GM21717 (cell line): ENCODE data around the gene ARPIN.
"Not testable (repeated sequence)": the region's sequence is repeated elsewhere in the genome, so short reads cannot be mapped to it uniquely, and the experiment has no call there.

ENCODE experiments used
- ATAC-seq: cut with Tn5 transposase; IDR thresholded peaks from one replicate; pipeline ENCODE4 v1.9.1; 2021; ENCODE audit warnings: mild to moderate bottlenecking, moderate library complexity; ENCODE audit not compliant: unreplicated experiment

ARPIN gene

GRCh38 chr15:89880727-89881126, 32.0 kb downstream of the ARPIN start:
- no peak for ATAC-seq

GRCh38 chr15:89878323-89878722, 34.4 kb downstream of the ARPIN start:
- no peak for ATAC-seq

DNA sequence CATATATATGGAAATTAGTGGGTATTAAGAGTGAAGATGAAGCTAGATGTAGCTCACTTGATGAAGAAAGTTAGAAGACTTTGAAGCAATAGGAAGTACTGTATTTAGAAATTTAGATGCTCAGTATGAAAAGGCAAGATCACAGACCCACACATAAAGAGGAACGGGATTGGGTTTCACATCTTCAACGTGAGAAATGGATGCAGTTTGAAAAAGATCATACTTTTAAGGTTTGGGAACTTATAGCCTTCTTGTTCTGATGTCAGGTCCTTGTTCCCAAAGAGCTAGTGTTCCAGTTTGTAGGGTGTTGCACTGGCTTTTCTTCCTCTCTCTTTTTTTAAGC, 35.7 kb downstream of the ARPIN start:
- ATAC-seq: no peak

GRCh38 chr15:89876396-89877082, 36.2 kb downstream of the ARPIN start:
- ATAC-seq: no peak

GRCh38 chr15:89875741-89876140, 37.0 kb downstream of the ARPIN start:
- no peak for ATAC-seq

DNA sequence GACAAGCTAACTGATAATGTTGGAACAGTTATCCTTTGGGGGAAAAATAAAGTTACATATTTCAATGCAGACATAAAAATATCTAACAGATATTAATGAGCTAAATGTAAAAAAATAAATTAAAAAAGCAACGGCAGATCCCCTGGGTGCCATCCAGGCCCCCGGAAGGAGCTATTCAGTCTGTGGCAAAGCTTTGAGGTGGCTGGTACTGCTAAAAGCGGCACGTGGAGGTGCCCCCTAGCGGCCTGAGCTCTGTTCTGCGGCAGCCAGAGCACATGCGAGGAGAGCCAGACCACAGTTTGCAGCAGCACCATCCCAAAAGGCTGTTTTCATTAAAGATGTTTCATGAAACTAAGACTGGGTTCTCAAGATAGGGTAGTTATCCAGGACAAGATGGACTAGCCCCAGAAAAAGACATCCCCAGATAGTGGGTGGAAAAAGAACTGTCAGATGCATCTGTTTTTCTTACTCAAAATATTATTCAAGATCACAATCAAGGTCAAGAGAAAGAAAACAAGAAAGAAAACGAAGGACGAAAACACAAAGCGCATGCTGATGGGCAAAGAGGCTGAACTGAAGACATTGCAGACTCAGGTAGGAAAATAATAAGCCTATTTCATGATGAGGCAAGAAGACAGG, 37.7 kb downstream of the ARPIN start:
- no peak for ATAC-seq

DNA sequence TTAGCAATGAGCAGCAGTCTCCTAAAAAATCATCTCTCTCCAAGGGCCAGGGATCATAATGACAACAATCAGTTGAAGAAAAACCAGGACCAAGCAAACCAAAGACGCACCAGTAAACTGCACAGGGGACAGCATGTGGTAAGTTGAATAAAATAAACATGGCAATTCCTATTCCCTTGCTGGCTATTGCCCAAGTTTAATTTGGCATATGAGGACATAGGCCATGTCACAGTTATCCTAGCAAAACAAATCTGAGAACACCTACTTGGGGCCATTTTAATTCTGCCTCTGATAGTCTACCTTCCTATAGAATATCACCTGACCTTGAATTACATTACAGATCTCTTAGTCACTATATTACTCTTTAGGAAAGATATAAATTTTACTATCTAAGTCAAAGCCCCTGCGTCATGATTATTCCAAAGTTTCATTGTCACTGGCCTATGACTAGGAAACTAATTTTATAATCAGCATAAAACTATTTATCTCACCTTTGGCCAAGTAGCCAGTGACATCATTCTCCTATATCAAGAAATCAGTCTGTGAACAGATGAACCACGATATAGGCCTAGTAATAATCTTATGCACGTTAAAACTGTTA, 42.0 kb downstream of the ARPIN start:
- ATAC-seq: no peak

- ATAC-seq: no peak
These were observed 42.7 kb downstream of the ARPIN start for GRCh38 chr15:89870006-89870405.

GRCh38 chr15:89869490-89869889, 43.3 kb downstream of the ARPIN start:
- ATAC-seq: not testable (repeated sequence)

- no peak for ATAC-seq
These were observed 47.6 kb downstream of the ARPIN start for GRCh38 chr15:89864958-89865739.

GRCh38 chr15:89863918-89864317, 48.8 kb downstream of the ARPIN start:
- ATAC-seq: no peak

DNA sequence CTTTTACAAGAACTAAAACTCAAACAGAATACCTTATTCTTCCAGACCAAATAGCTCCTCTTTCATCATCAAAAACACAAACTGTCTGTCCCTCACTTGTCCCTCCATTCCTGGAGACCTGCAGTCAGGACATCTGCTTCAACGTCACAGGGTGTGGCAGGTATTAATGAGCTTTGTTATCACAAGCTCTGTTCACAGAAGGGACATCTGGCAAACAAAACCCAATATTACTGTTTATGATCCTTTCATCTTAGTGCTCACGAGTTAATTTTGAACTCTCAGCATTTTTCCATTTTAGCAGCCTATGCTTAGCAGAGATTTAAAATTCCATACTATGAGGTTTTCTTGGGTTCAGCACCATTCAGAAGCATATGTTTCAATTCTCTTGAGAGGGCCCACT, 51.9 kb downstream of the ARPIN start:
- ATAC-seq: no peak

- no peak for ATAC-seq
These were observed 52.3 kb downstream of the ARPIN start for GRCh38 chr15:89860431-89860830.

GRCh38 chr15:89858661-89859458, 53.9 kb downstream of the ARPIN start:
- no peak for ATAC-seq

- no peak for ATAC-seq
These were observed 55.1 kb downstream of the ARPIN start for GRCh38 chr15:89857673-89858072.

DNA sequence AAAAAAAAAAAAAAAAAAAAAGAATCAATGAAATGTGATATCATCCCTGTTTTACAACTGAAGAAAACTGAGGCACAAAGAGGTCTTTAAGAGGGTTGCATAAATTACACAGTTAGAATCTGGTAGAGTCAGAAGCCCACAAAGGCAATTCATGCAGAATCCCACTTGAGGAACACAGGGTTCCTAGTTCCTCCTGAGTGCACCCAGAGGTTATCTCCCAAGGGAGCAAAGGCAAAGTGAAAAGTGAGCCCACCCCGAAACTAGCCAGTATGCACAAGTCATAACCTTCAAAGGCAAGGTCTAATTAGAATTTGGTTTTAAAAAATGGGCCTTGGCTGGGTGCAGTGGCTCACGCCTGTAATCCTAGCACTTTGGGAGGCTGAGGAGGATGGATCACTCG, 56.8 kb downstream of the ARPIN start:
- ATAC-seq: no peak

DNA sequence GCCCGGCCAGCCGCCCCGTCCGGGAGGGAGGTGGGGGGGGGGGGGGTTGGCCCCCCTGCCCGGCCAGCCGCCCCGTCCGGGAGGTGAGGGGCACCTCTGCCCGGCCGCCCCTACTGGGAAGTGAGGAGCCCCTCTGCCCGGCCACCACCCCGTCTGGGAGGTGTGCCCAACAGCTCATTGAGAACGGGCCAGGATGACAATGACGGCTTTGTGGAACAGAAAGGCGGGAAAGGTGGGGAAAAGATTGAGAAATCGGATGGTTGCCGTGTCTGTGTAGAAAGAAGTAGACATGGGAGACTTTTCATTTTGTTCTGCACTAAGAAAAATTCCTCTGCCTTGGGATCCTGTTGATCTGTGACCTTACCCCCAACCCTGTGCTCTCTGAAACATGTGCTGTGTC, 57.9 kb downstream of the ARPIN start:
- not testable (repeated sequence) for ATAC-seq

GRCh38 chr15:89852342-89852995, 60.3 kb downstream of the ARPIN start:
- no peak for ATAC-seq

DNA sequence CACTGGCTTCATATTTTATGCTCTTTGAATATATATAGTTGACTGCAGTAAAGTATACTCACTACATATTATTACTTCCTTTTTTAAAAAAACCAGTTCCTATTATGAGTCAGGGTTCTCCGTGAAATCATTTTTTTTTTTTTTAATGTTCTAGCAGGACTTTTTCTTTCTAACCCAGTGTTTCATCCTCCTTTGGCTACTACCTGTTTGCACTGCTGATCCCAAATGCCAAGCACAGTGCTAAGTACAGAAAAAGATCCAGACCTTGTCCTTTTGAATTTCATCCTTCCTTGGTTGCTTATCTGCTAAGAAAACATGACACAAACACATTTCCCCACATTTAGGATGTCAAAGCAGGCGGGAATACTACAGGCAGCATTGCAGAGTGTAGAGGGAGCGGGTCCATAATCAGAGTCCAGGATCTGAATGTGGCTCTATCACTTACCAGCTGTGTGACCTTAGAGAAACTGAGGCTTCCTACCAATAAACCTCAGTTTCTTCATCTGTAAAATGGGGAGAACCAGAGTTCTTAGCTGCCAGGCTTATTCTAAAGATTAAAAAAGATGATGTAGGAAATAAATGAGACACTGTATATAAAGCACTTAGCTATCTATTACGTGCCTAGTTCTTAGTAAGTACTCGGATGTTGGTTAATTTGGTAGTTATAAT, 60.9 kb downstream of the ARPIN start:
- peak; percentile 61 for ATAC-seq

DNA sequence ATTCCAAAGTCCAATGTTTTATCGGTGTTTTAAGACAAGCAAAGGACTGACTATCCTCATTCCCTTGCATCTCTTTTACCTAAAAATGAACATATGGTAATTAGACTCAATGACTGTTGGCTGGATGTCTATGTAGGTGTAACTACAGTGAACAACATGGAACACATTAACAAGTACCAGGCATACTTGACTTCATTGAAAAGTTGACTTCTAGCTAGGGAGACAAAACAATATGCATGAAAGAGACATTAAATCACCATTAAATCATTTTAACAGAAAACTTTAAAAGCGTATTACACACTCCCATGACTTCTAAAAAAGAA, 63.8 kb downstream of the ARPIN start:
- ATAC-seq: no peak
